ENCODE measurements around the gene TSPY2.
"Not testable (repeated sequence)": the region's sequence is repeated elsewhere in the genome, so short reads cannot be mapped to it uniquely, and the experiment has no call there.

- TF ChIP-seq CTCF, POLR2A, POLR2AphosphoS5, EP300 (IDR thresholded peaks at IDR 0.05): not testable (repeated sequence)
These were observed 29.0 kb upstream of the TSPY2 start for GRCh38 chrY:6217045-6217444.

All from suprapubic skin (tissue), 4 donors.